Activated T-cell treated with anti-CD3 and anti-CD28 coated beads, Interleukin-2, amount 50 U/mL, for 72 hours (primary cell): ENCODE measurements around the gene TUBB3. TPM values are rescaled to one million over a fixed set of nuclear protein-coding genes. Genes with fewer than 3 reads are reported as not detected.
"Not testable (repeated sequence)": the region's sequence is repeated elsewhere in the genome, so short reads cannot be mapped to it uniquely, and the experiment has no call there.

Experiments
- ATAC-seq, 2 donors: fragments of 150-1000 bp; cut with Tn5 transposase; replicated peaks in 1 of 2; 2 replicates each; pipeline ENCODE4 v1.10.0; 2021; ENCODE audit warnings: moderate library complexity in 2 of 2, mild to moderate bottlenecking in 1 of 2
- DNase-seq, 2 donors: peaks; one replicate each; pipeline ENCODE4 v3.0.0; 2021 to 2022; ENCODE audit warnings: mixed read lengths in 1 of 2
- H3K27ac Mint-ChIP-seq: one replicate; pipeline ENCODE4 v1.8.0; 2022; ENCODE audit warnings: mild to moderate bottlenecking, moderate library complexity, mixed read lengths
- H3K27me3 Mint-ChIP-seq: one replicate; pipeline ENCODE4 v1.8.0; 2022; ENCODE audit warnings: low read depth, mixed read lengths
- H3K36me3 Mint-ChIP-seq, 2 donors: one replicate each; pipeline ENCODE4 v1.8.0; 2022; ENCODE audit warnings: mixed read lengths in 2 of 2, mild to moderate bottlenecking in 1 of 2; ENCODE audit not compliant: insufficient read depth in 2 of 2
- H3K4me1 Mint-ChIP-seq: one replicate; pipeline ENCODE4 v1.8.0; 2022; ENCODE audit warnings: low read depth, mixed read lengths
- H3K4me3 Mint-ChIP-seq, 2 donors: one replicate each; pipeline ENCODE4 v1.8.0; 2022; ENCODE audit warnings: mild to moderate bottlenecking in 2 of 2, mixed read lengths in 2 of 2, moderate library complexity in 2 of 2
- H3K9me3 Mint-ChIP-seq, 2 donors: one replicate each; pipeline ENCODE4 v1.8.0; 2022; ENCODE audit warnings: mixed read lengths in 2 of 2
- total RNA-seq, 2 donors: library from RNA; stranded (reverse); gene quantifications; one replicate each; pipeline ENCODE4 v1.2.3, GENCODE V29; 2022

TUBB3 gene
- total RNA-seq, 2 donors from 2014 or later: 1.3 to 2.7 TPM

- Mint-ChIP-seq H3K27ac (no peak overlapping the region), H3K4me3 (no peak overlapping the region), H3K4me1 (no peaks in the 10 kb centered on the region), H3K9me3 (no peaks in the 10 kb centered on the region), H3K36me3 (peaks cover 0 to 5% of the 10 kb centered on the region in 2 donors), H3K27me3 (no peaks in the 10 kb centered on the region)
- ATAC-seq (no peak), DNase-seq (no peak)
These were observed 35.5 kb downstream of the TUBB3 start for GRCh38 chr16:89958596-89958995.

GRCh38 chr16:89960966-89961365 lies 37.8 kb downstream of the TUBB3 start:
- Mint-ChIP-seq H3K9me3 (no peaks in the 10 kb centered on the region), H3K36me3 (peaks cover 0 to 5% of the 10 kb centered on the region in 2 donors), H3K27me3 (no peaks in the 10 kb centered on the region), H3K4me1 (no peaks in the 10 kb centered on the region), H3K27ac (no peak overlapping the region), H3K4me3 (no peak overlapping the region)
- no peak for DNase-seq
- no peak for ATAC-seq

GRCh38 chr16:89961920-89962319 lies 38.8 kb downstream of the TUBB3 start:
- Mint-ChIP-seq H3K4me3 (no peak overlapping the region), H3K36me3 (peaks cover 0 to 5% of the 10 kb centered on the region in 2 donors), H3K9me3 (no peaks in the 10 kb centered on the region), H3K27me3 (no peaks in the 10 kb centered on the region), H3K4me1 (no peaks in the 10 kb centered on the region), H3K27ac (no peak overlapping the region)
- DNase-seq: no peak
- ATAC-seq: no peak

- no peaks in the 10 kb centered on the region for H3K4me1 Mint-ChIP-seq
- ATAC-seq (no peak), DNase-seq (no peak)
- no peak overlapping the region for H3K27ac Mint-ChIP-seq
- H3K9me3 Mint-ChIP-seq: no peaks in the 10 kb centered on the region
- no peak overlapping the region for H3K4me3 Mint-ChIP-seq
- peaks cover 0 to 5% of the 10 kb centered on the region in 2 donors for H3K36me3 Mint-ChIP-seq
- no peaks in the 10 kb centered on the region for H3K27me3 Mint-ChIP-seq
These were observed 39.8 kb downstream of the TUBB3 start for GRCh38 chr16:89962754-89963498.

GRCh38 chr16:89964201-89964600 lies 41.1 kb downstream of the TUBB3 start:
- Mint-ChIP-seq H3K36me3 (no peaks in the 10 kb centered on the region), H3K27ac (no peak overlapping the region), H3K4me3 (no peak overlapping the region), H3K4me1 (no peaks in the 10 kb centered on the region), H3K9me3 (no peaks in the 10 kb centered on the region), H3K27me3 (no peaks in the 10 kb centered on the region)
- ATAC-seq (no peak), DNase-seq (no peak)

GRCh38 chr16:89965447-89966225 lies 42.5 kb downstream of the TUBB3 start:
- H3K27me3 Mint-ChIP-seq: no peaks in the 10 kb centered on the region
- ATAC-seq (no peak), DNase-seq (no peak)
- no peak overlapping the region for H3K4me3 Mint-ChIP-seq
- H3K27ac Mint-ChIP-seq: no peak overlapping the region
- peaks cover 4 to 5% of the 10 kb centered on the region in 2 donors for H3K36me3 Mint-ChIP-seq
- H3K9me3 Mint-ChIP-seq: no peaks in the 10 kb centered on the region
- H3K4me1 Mint-ChIP-seq: no peaks in the 10 kb centered on the region

GRCh38 chr16:89966756-89967155 lies 43.6 kb downstream of the TUBB3 start:
- Mint-ChIP-seq H3K9me3 (no peaks in the 10 kb centered on the region), H3K27ac (no peak overlapping the region), H3K4me3 (no peak overlapping the region), H3K4me1 (peaks cover 8% of the 10 kb centered on the region), H3K36me3 (peaks cover 6 to 8% of the 10 kb centered on the region in 2 donors), H3K27me3 (no peaks in the 10 kb centered on the region)
- ATAC-seq (no peak), DNase-seq (no peak)

- ATAC-seq, H3K27ac Mint-ChIP-seq, H3K4me3 Mint-ChIP-seq, DNase-seq, H3K27me3 Mint-ChIP-seq, H3K9me3 Mint-ChIP-seq: not testable (repeated sequence)
- H3K4me1 Mint-ChIP-seq: peaks cover 11% of the 10 kb centered on the region
- H3K36me3 Mint-ChIP-seq: peaks cover 6 to 10% of the 10 kb centered on the region in 2 donors
These were observed 44.3 kb downstream of the TUBB3 start for GRCh38 chr16:89967436-89967835.

GRCh38 chr16:89968074-89968473 lies 44.9 kb downstream of the TUBB3 start:
- H3K36me3 Mint-ChIP-seq: peaks cover 6 to 10% of the 10 kb centered on the region in 2 donors
- not testable (repeated sequence) for H3K27ac Mint-ChIP-seq, H3K27me3 Mint-ChIP-seq, H3K9me3 Mint-ChIP-seq, H3K4me3 Mint-ChIP-seq, ATAC-seq, DNase-seq
- H3K4me1 Mint-ChIP-seq: peaks cover 11% of the 10 kb centered on the region

GRCh38 chr16:89969741-89970410 lies 46.7 kb downstream of the TUBB3 start:
- Mint-ChIP-seq H3K4me3 (no peak overlapping the region), H3K27ac (no peak overlapping the region), H3K27me3 (no peaks in the 10 kb centered on the region), H3K9me3 (no peaks in the 10 kb centered on the region), H3K4me1 (peaks cover 24% of the 10 kb centered on the region), H3K36me3 (peaks cover 6 to 10% of the 10 kb centered on the region in 2 donors)
- ATAC-seq: no peak
- DNase-seq: no peak

GRCh38 chr16:89971495-89972243 lies 48.5 kb downstream of the TUBB3 start:
- H3K27me3 Mint-ChIP-seq: no peaks in the 10 kb centered on the region
- peak overlapping the region; percentile 81 for H3K27ac Mint-ChIP-seq
- peak overlapping the region; percentile 95 to 99 for H3K4me3 Mint-ChIP-seq
- peak; percentile 23 for ATAC-seq
- H3K9me3 Mint-ChIP-seq: no peaks in the 10 kb centered on the region
- DNase-seq: no peak
- peaks cover 6 to 10% of the 10 kb centered on the region in 2 donors for H3K36me3 Mint-ChIP-seq
- peaks cover 26% of the 10 kb centered on the region for H3K4me1 Mint-ChIP-seq

GRCh38 chr16:89972244-89973234 lies 49.4 kb downstream of the TUBB3 start:
- H3K9me3 Mint-ChIP-seq: no peaks in the 10 kb centered on the region
- H3K36me3 Mint-ChIP-seq: peaks cover 6 to 10% of the 10 kb centered on the region in 2 donors
- peak; percentile 91 to 96 for DNase-seq
- no peaks in the 10 kb centered on the region for H3K27me3 Mint-ChIP-seq
- peak overlapping the region; percentile 98 for H3K27ac Mint-ChIP-seq
- H3K4me1 Mint-ChIP-seq: peaks cover 26% of the 10 kb centered on the region
- peak overlapping the region; percentile 95 to 99 for H3K4me3 Mint-ChIP-seq
- peak; percentile 93 to 96 for ATAC-seq
